B cell (primary cell): Measurements from ENCODE around the gene TMEM182. TPM values are rescaled to one million over a fixed set of nuclear protein-coding genes. Genes with fewer than 3 reads are reported as not detected.

Experiments used
- ATAC-seq: fragments of 200-7000 bp; cut with Tn5 transposase; one replicate; pipeline ENCODE4 v1.10.0; 2021; ENCODE audit warnings: low read depth, mild to moderate bottlenecking, moderate number of reproducible peaks, moderate library complexity
- CTCF ChIA-PET: fragments of 350-600 bp; sonication (Branson Sonifier 250); formaldehyde crosslinking; loops from one replicate; lab custom pipeline; 2021; ENCODE audit warnings: antibody characterized with exemption, inconsistent platforms; lab: Charles Lee
- POLR2A ChIA-PET: fragments of 350-600 bp; sonication (Branson Sonifier 250); formaldehyde crosslinking; loops from one replicate; lab custom pipeline; 2021; ENCODE audit warnings: antibody characterized with exemption; lab: Charles Lee
- DNase-seq: peaks from one replicate; pipeline ENCODE4 v3.0.0; 2013
- H2AFZ ChIP-seq: 2 replicates; pipeline ENCODE4 v1.6.1; 2012; ENCODE audit warnings: mild to moderate bottlenecking, low read depth, low read length; ENCODE audit not compliant: insufficient read depth, poor library complexity, severe bottlenecking
- H3K27ac ChIP-seq, 2 donors: 1 replicate in 1 of 2; 2 replicates in 1 of 2; pipeline ENCODE4 v1.5.1; 2012 to 2013; ENCODE audit warnings: low read length in 2 of 2, mild to moderate bottlenecking in 2 of 2, moderate library complexity in 1 of 2
- H3K27me3 ChIP-seq, 4 experiments: fragments of 200-600 bp in 1 of 4; sonication (generic) in 1 of 4; replicated peaks in 1 of 4; 1 replicate in 2 of 4; 2 replicates in 2 of 4; pipeline versions ENCODE4 v1.6.1 to v1.7.0; 2013 to 2016; ENCODE audit warnings: low read length in 3 of 4, mild to moderate bottlenecking in 2 of 4, mixed read lengths in 1 of 4, moderate library complexity in 1 of 4; ENCODE audit not compliant: insufficient read depth in 4 of 4, control insufficient read depth in 3 of 4; ENCODE audit errors: control extremely low read depth in 1 of 4
- H3K36me3 ChIP-seq, 2 experiments: replicated peaks in 1 of 2; 1 replicate in 1 of 2; 2 replicates in 1 of 2; pipeline versions ENCODE4 v1.6.1 to v1.7.1; 2013; ENCODE audit warnings: low read length in 1 of 2; ENCODE audit not compliant: insufficient read depth in 2 of 2, control insufficient read depth in 1 of 2; ENCODE audit errors: control extremely low read depth in 1 of 2, extremely low read depth in 1 of 2
- H3K4me1 ChIP-seq, 2 donors: fragments of 200-600 bp in 1 of 2; sonication (generic) in 1 of 2; 1 replicate in 1 of 2; 2 replicates in 1 of 2; pipeline versions ENCODE4 v1.5.1 to v1.6.1; 2013 to 2017; ENCODE audit warnings: low read length in 2 of 2; ENCODE audit not compliant: control insufficient read depth in 2 of 2, insufficient read depth in 2 of 2
- H3K4me2 ChIP-seq: replicated peaks from 2 replicates; pipeline ENCODE3; 2012; ENCODE audit warnings: mild to moderate bottlenecking, low read depth, low read length; ENCODE audit not compliant: poor library complexity, severe bottlenecking
- H3K4me3 ChIP-seq, 5 experiments: fragments of 200-600 bp in 1 of 5; sonication (generic) in 1 of 5; 1 replicate in 3 of 5; 2 replicates in 2 of 5; pipeline versions ENCODE4 v1.5.1 to v1.7.0; 2011 to 2016; ENCODE audit warnings: low read length in 4 of 5, mild to moderate bottlenecking in 4 of 5, low read depth in 2 of 5, control low read depth in 1 of 5, moderate library complexity in 1 of 5; ENCODE audit not compliant: insufficient read depth in 1 of 5; ENCODE audit errors: control extremely low read depth in 1 of 5, extremely low read depth in 1 of 5
- H3K79me2 ChIP-seq: fragments of 200-600 bp; sonication (generic); one replicate; pipeline ENCODE4 v1.6.0; 2016; ENCODE audit warnings: low read length; ENCODE audit not compliant: control insufficient read depth, insufficient read depth
- H3K9ac ChIP-seq: fragments of 200-600 bp; sonication (generic); 2 replicates; pipeline ENCODE4 v1.6.1; 2017; ENCODE audit warnings: mild to moderate bottlenecking, low read length, moderate library complexity
- H3K9me3 ChIP-seq, 3 donors: one replicate each; pipeline versions ENCODE4 v1.6.1 to v1.7.1; 2013; ENCODE audit warnings: low read length in 2 of 3; ENCODE audit not compliant: control insufficient read depth in 2 of 3, insufficient read depth in 1 of 3; ENCODE audit errors: control extremely low read depth in 1 of 3
- H4K20me1 ChIP-seq: 2 replicates; pipeline ENCODE4 v1.6.0; 2012; ENCODE audit warnings: mild to moderate bottlenecking, low read length; ENCODE audit not compliant: insufficient read depth, control insufficient read depth, poor library complexity, severe bottlenecking
- H3K27ac Mint-ChIP-seq: one replicate; pipeline ENCODE4 v1.8.0; 2021; ENCODE audit warnings: mixed read lengths
- H3K27me3 Mint-ChIP-seq: one replicate; pipeline ENCODE4 v1.8.0; 2021; ENCODE audit warnings: mixed read lengths
- H3K4me1 Mint-ChIP-seq: one replicate; pipeline ENCODE4 v1.8.0; 2021; ENCODE audit warnings: mixed read lengths
- H3K4me3 Mint-ChIP-seq: one replicate; pipeline ENCODE4 v1.8.0; 2021; ENCODE audit warnings: mixed read lengths
- H3K9me3 Mint-ChIP-seq: one replicate; pipeline ENCODE4 v1.8.0; 2022; ENCODE audit warnings: mixed read lengths; ENCODE audit not compliant: insufficient read depth
- EZH2 ChIP-seq: IDR thresholded peaks from 2 replicates; pipeline ENCODE4 v1.6.1; 2012; ENCODE audit warnings: borderline replicate concordance, low read depth, mild to moderate bottlenecking, moderate library complexity, low read length; ENCODE audit not compliant: insufficient read depth, poor library complexity, severe bottlenecking
- WGBS: methylation state at CpG from one replicate; pipeline ENCODE4 v1.1.5; 2013; ENCODE audit warnings: missing lambda C conversion rate; ENCODE audit not compliant: insufficient coverage; 5-methylcytosine and 5-hydroxymethylcytosine counted together
- intact Hi-C: fragments of 100-400 bp; cut with micrococcal nuclease; formaldehyde crosslinking; loops from one replicate; pipeline ENCODE4 v1.10.0; 2022
- polyA plus RNA-seq: library from polyadenylated mRNA; depleted of rRNA; stranded (reverse); fragments of >200 nt; gene quantifications from 2 replicates; pipeline ENCODE4 v1.2.3, GENCODE V29; 2012
- total RNA-seq, 2 donors: library from RNA; stranded (reverse); fragments of 120-200 nt in 1 of 2; gene quantifications; 1 replicate in 1 of 2; 2 replicates in 1 of 2; pipeline versions ENCODE4 v1.2.3 to v1.2.4, GENCODE V29; 2013 to 2022
- TF ChIP-seq, protein P1 (sequence below): fragments of 200-600 bp; IDR thresholded peaks from one replicate; pipeline ENCODE4 v1.8.0; 2022; ENCODE audit warnings: antibody characterized with exemption, mild to moderate bottlenecking

TMEM182 gene
- total and polyA plus RNA-seq, 2 donors (not counting 1 experiment from before 2014, with no cell fraction given) = 3.8 to 6.5 TPM

- no peak overlapping the region for H3K27ac Mint-ChIP-seq
- ChIA-PET CTCF (no interaction called here), POLR2A (no interaction called here)
- H3K27me3 Mint-ChIP-seq = peaks cover 7% of the 10 kb centered on the region
- ATAC-seq = no peak
- no peak for DNase-seq
- Histone ChIP-seq H4K20me1 (no peaks in the 10 kb centered on the region), H3K4me2 (no peak overlapping the region), H3K27ac (no peak overlapping the region), H3K27me3 (peaks cover 0 to 9% (median 2%) of the 10 kb centered on the region in 4 experiments), H3K36me3 (no peaks in the 10 kb centered on the region), H3K4me3 (no peak overlapping the region), H2AFZ (no peak overlapping the region), H3K9me3 (peaks cover 0 to 2% (median 0%) of the 10 kb centered on the region in 3 donors), H3K9ac (no peak overlapping the region), H3K4me1 (no peaks in the 10 kb centered on the region), H3K79me2 (no peaks in the 10 kb centered on the region)
- no peaks in the 10 kb centered on the region for H3K4me1 Mint-ChIP-seq
- no peak for TF ChIP-seq EZH2
- 13% methylated on average over 12 of the region's 12 CpGs for WGBS
- H3K9me3 Mint-ChIP-seq = peaks cover 5% of the 10 kb centered on the region
- intact Hi-C loops = no loop called here
- no peak overlapping the region for H3K4me3 Mint-ChIP-seq
These were observed 86.6 kb downstream of the TMEM182 start for GRCh38 chr2:102848366-102848839.

DNA sequence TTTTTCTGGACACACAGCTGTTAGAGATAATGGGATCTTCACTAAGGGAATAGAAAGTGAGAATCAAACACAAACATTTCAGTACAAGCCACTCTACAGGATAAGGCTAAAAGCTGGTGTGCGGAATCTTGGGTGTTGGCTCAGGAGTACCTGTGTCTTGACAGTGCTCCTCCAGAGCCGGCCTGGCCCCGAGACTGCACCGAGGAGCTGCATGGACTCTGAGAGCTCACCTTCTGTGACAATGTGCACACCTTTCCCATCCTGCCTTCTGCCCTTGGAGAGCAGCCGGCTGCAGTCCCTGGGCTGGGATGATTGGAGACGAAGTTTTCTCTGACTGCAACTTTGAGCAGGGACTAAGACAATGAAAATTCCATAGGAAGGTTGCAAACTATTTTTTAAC, 89.1 kb downstream of the TMEM182 start:
- peaks cover 15% of the 10 kb centered on the region for H3K9me3 Mint-ChIP-seq
- H3K4me1 Mint-ChIP-seq = no peaks in the 10 kb centered on the region
- TF ChIP-seq, protein P1, sequence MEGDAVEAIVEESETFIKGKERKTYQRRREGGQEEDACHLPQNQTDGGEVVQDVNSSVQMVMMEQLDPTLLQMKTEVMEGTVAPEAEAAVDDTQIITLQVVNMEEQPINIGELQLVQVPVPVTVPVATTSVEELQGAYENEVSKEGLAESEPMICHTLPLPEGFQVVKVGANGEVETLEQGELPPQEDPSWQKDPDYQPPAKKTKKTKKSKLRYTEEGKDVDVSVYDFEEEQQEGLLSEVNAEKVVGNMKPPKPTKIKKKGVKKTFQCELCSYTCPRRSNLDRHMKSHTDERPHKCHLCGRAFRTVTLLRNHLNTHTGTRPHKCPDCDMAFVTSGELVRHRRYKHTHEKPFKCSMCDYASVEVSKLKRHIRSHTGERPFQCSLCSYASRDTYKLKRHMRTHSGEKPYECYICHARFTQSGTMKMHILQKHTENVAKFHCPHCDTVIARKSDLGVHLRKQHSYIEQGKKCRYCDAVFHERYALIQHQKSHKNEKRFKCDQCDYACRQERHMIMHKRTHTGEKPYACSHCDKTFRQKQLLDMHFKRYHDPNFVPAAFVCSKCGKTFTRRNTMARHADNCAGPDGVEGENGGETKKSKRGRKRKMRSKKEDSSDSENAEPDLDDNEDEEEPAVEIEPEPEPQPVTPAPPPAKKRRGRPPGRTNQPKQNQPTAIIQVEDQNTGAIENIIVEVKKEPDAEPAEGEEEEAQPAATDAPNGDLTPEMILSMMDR = no peak
- no peak for TF ChIP-seq EZH2
- DNase-seq = no peak
- Histone ChIP-seq H3K4me1 (no peaks in the 10 kb centered on the region), H4K20me1 (no peaks in the 10 kb centered on the region), H3K27ac (no peak overlapping the region), H3K36me3 (no peaks in the 10 kb centered on the region), H3K4me2 (no peak overlapping the region), H3K4me3 (no peak overlapping the region), H2AFZ (no peak overlapping the region), H3K79me2 (no peaks in the 10 kb centered on the region), H3K9me3 (peaks cover 0 to 13% (median 4%) of the 10 kb centered on the region in 3 donors), H3K27me3 (peaks cover 0 to 9% (median 2%) of the 10 kb centered on the region in 4 experiments), H3K9ac (no peak overlapping the region)
- H3K27ac Mint-ChIP-seq = no peak overlapping the region
- WGBS = 100% methylated on average over 4 of the region's 6 CpGs
- intact Hi-C loops = no loop called here
- ATAC-seq = no peak
- POLR2A ChIA-PET = no interaction called here
- peaks cover 5% of the 10 kb centered on the region for H3K27me3 Mint-ChIP-seq
- H3K4me3 Mint-ChIP-seq = no peak overlapping the region
- CTCF ChIA-PET = interaction anchor here (1.6 kb wide), 1 partner anchor 10 kb away, joined by 6 read pairs; no protein-coding TSS in a partner anchor
